ENCODE results near the gene CDK14. TPM values are rescaled to one million over a fixed set of nuclear protein-coding genes. Genes with fewer than 3 reads are reported as not detected.

CDK14 gene
- total and polyA plus RNA-seq, 2 of the 8 experiments (the other 6 are each of a cell fraction or from before 2014, with no cell fraction given) = 5.5 to 47.3 TPM

DNA sequence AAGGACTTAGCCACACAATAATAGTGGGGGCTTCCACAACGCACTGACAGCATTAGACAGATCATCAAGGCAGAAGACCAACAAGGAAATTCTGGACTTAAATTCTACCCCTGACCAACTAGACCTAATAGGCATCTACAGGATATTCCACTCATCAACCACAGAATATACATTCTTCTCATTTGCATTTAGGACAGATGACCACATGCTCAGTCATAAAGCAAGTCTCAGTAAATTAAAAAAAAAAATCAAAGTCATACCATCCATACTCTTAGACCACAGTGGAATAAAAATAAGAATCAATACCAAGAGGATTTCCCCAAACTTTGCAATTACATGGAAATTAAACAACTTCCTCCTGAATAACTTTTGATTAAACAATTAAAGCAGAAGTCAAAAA lies 155.9 kb downstream of the CDK14 start:
- H3K79me2 ChIP-seq (ENCODE audit: control insufficient read depth in 1 of 2, insufficient read depth in 2 of 2, low read length in 2 of 2) = no peaks in the 10 kb centered on the region
- no peaks in the 10 kb centered on the region for H3K79me1 ChIP-seq (ENCODE audit: low read depth, low read length)
- no peak overlapping the region for H2BK5ac ChIP-seq (ENCODE audit: low read depth, low read length)
- DNase-seq (ENCODE audit: low read depth in 1 of 2, low spot score in 2 of 2) (no peak), FAIRE-seq (no peak)
- H4K20me1 ChIP-seq (replicated peaks in 1 of 2; ENCODE audit: control insufficient read depth in 1 of 2, insufficient read depth in 2 of 2, low read length in 2 of 2) = no peaks in the 10 kb centered on the region
- no peak overlapping the region for H3K18ac ChIP-seq (ENCODE audit: extremely low read depth, low read length)
- H2AK5ac ChIP-seq (ENCODE audit: low read depth, low read length) = no peak overlapping the region
- no peak overlapping the region for H4K5ac ChIP-seq (ENCODE audit: insufficient read length, low read depth, low read length)
- no peaks in the 10 kb centered on the region for H3K27me3 ChIP-seq (replicated peaks in 1 of 4; ENCODE audit: control insufficient read depth in 3 of 4, extremely low read depth in 1 of 4, insufficient read depth in 3 of 4, low read length in 3 of 4)
- no peaks in the 10 kb centered on the region for H3K23me2 ChIP-seq (ENCODE audit: low read depth, low read length)
- H2BK120ac ChIP-seq (replicated peaks; ENCODE audit: low read depth, low read length) = no peak overlapping the region
- ChIA-PET POLR2A (ENCODE audit: partially characterized antibody) (no interaction called here), CTCF (ENCODE audit: partially characterized antibody) (no interaction called here)
- no peak overlapping the region for H3K9ac ChIP-seq (replicated peaks in 1 of 4; ENCODE audit: extremely low read depth in 1 of 4, low read depth in 3 of 4, low read length in 3 of 4)
- H3K14ac ChIP-seq (ENCODE audit: insufficient read length) = no peak overlapping the region
- no peak overlapping the region for H3K4me3 ChIP-seq (ENCODE audit: extremely low read depth in 1 of 4, insufficient read depth in 2 of 4, low read depth in 3 of 4, low read length in 4 of 4)
- no peak for TF ChIP-seq TCF12 (IDR thresholded peaks at IDR 0.05; ENCODE audit: low read depth, low read length)
- no peak for TF ChIP-seq SIN3A (conservative IDR thresholded peaks at IDR 0.05 in 1 of 2, IDR thresholded peaks at IDR 0.05 in 1 of 2; ENCODE audit: low read depth in 1 of 2, low read length in 2 of 2)
- TF ChIP-seq FOSL1 (IDR thresholded peaks at IDR 0.05; ENCODE audit: insufficient read depth, low read depth, low read length) = no peak
- TF ChIP-seq JUN (IDR thresholded peaks at IDR 0.05; ENCODE audit: low read depth, low read length) = no peak
- no peak for TF ChIP-seq SRF (IDR thresholded peaks at IDR 0.05; ENCODE audit: low read depth, low read length)
- no peak for TF ChIP-seq SAP30 (IDR thresholded peaks at IDR 0.05; ENCODE audit: insufficient read depth, insufficient replicate concordance, low read length)
- no peak for TF ChIP-seq SUZ12 (IDR thresholded peaks at IDR 0.05; ENCODE audit: low read length)
- WGBS, 2 experiments (ENCODE audit: extremely low coverage in 1 of 2, insufficient coverage in 1 of 2, insufficient read length in 1 of 2, insufficient replicate concordance in 2 of 2, low coverage in 1 of 2, low lambda C conversion rate in 2 of 2, missing lambda C conversion rate in 1 of 2) = 89% methylated on average over 1 of the region's 1 CpG; no CpG with 5 or more reads in 1 of the 2 experiments
- no peak overlapping the region for H4K8ac ChIP-seq (ENCODE audit: extremely low read depth, insufficient read depth, low read length)
- H2BK20ac ChIP-seq (ENCODE audit: low read length) = no peak overlapping the region
- H3K56ac ChIP-seq (replicated peaks; ENCODE audit: insufficient read length, low read depth, low read length) = no peak overlapping the region
- no peaks in the 10 kb centered on the region for H3K36me3 ChIP-seq (ENCODE audit: control insufficient read depth in 2 of 4, insufficient read depth in 4 of 4, low read length in 3 of 4)
- no peak overlapping the region for H2BK12ac ChIP-seq (ENCODE audit: low read depth, low read length)
- no peak overlapping the region for H4K91ac ChIP-seq (replicated peaks; ENCODE audit: insufficient read length, low read length)
- no peak overlapping the region for H2AFZ ChIP-seq (ENCODE audit: low read length)
- no peak overlapping the region for H3K4me2 ChIP-seq (ENCODE audit: insufficient read depth in 1 of 2, low read depth in 2 of 2, low read length in 2 of 2)
- no peak overlapping the region for H3K27ac ChIP-seq (ENCODE audit: low read depth, low read length)
- peaks cover 0 to 2% (median 0%) of the 10 kb centered on the region in 4 experiments; a peak in 1 of 7 replicates for H3K4me1 ChIP-seq (replicated peaks in 1 of 4; ENCODE audit: control insufficient read depth in 3 of 4, insufficient read depth in 4 of 4, low read length in 3 of 4)
- H2BK15ac ChIP-seq (ENCODE audit: low read length) = no peak overlapping the region
- no peaks in the 10 kb centered on the region for H3K9me3 ChIP-seq (ENCODE audit: insufficient read depth in 2 of 2, low read depth in 1 of 2, low read length in 1 of 2)
- no peak overlapping the region for H3K23ac ChIP-seq (ENCODE audit: insufficient read length)
- H3K4ac ChIP-seq (replicated peaks; ENCODE audit: insufficient read length, low read depth, low read length) = no peak overlapping the region
